Measurements from ENCODE around the gene ZNF200. TPM values are rescaled to one million over a fixed set of nuclear protein-coding genes. Genes with fewer than 3 reads are reported as not detected.

ZNF200 gene
- total and polyA plus RNA-seq, 2 of the 13 experiments (the other 11 are each of a cell fraction or from before 2014, with no cell fraction given): 3.5 to 16.5 TPM

DNA sequence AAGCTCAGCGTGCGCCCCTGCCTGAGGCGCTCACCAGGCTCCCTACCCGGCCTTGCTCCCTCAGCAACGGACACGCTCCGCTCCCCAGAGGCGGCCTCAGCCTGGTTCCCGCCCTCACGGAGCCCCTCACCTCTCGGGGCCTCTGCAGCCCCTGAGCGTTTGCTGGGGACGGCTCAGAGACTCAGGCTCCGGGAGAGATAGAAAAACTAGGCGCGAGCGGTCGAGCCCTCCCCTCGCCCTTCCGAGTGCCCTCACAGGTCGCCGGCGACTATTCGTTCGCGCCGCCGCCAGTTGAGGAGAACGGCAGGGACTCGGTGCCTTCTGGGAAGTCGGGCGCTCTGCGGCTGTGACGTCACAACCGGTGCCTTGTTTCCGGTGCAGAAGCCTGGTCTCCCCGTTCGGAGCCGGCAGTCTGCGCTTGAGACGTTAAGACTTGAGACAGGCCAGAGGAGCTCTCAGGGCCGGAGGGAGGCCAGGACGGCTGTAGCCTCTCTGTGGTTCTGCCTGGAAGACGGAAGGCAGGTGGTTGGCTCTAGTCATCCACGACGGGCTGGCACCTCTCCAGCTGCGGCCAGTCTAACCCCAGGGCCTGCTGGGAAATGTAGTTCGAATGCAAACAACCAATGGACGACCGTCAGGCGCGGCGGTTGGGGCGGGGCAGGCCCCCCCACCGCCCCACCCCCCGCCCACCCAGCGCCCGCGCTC is at the start of gene ZNF200 (continued):
- TF ChIP-seq, protein P1, sequence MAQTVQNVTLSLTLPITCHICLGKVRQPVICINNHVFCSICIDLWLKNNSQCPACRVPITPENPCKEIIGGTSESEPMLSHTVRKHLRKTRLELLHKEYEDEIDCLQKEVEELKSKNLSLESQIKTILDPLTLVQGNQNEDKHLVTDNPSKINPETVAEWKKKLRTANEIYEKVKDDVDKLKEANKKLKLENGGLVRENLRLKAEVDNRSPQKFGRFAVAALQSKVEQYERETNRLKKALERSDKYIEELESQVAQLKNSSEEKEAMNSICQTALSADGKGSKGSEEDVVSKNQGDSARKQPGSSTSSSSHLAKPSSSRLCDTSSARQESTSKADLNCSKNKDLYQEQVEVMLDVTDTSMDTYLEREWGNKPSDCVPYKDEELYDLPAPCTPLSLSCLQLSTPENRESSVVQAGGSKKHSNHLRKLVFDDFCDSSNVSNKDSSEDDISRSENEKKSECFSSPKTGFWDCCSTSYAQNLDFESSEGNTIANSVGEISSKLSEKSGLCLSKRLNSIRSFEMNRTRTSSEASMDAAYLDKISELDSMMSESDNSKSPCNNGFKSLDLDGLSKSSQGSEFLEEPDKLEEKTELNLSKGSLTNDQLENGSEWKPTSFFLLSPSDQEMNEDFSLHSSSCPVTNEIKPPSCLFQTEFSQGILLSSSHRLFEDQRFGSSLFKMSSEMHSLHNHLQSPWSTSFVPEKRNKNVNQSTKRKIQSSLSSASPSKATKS (CRISPR knock-in tag; IDR thresholded peaks at IDR 0.05): no peak
- TF ChIP-seq ZFYVE20 (CRISPR knock-in tag; IDR thresholded peaks at IDR 0.05; ENCODE audit: borderline replicate concordance, low read depth) (no peak), MXD4 (CRISPR knock-in tag; IDR thresholded peaks at IDR 0.05) (no peak; the same call in none of the 2 replicates), ZSCAN21 (CRISPR knock-in tag; IDR thresholded peaks at IDR 0.05; ENCODE audit: borderline replicate concordance) (no peak), GRHL1 (CRISPR knock-in tag; conservative IDR thresholded peaks at IDR 0.05) (no peak), SSRP1 (CRISPR knock-in tag; IDR thresholded peaks at IDR 0.05) (no peak), RFX5 (IDR thresholded peaks at IDR 0.05; ENCODE audit: low read depth, low read length) (peak; percentile 76)
- TF ChIP-seq, protein P2, sequence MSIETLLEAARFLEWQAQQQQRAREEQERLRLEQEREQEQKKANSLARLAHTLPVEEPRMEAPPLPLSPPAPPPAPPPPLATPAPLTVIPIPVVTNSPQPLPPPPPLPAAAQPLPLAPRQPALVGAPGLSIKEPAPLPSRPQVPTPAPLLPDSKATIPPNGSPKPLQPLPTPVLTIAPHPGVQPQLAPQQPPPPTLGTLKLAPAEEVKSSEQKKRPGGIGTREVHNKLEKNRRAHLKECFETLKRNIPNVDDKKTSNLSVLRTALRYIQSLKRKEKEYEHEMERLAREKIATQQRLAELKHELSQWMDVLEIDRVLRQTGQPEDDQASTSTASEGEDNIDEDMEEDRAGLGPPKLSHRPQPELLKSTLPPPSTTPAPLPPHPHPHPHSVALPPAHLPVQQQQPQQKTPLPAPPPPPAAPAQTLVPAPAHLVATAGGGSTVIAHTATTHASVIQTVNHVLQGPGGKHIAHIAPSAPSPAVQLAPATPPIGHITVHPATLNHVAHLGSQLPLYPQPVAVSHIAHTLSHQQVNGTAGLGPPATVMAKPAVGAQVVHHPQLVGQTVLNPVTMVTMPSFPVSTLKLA (IDR thresholded peaks at IDR 0.05): no peak
- TF ChIP-seq, protein P3, sequence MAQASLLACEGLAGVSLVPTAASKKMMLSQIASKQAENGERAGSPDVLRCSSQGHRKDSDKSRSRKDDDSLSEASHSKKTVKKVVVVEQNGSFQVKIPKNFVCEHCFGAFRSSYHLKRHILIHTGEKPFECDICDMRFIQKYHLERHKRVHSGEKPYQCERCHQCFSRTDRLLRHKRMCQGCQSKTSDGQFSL (CRISPR knock-in tag; IDR thresholded peaks at IDR 0.05): peak; percentile 74; the same call in 1 of the 2 replicates
- TF ChIP-seq, protein P4, sequence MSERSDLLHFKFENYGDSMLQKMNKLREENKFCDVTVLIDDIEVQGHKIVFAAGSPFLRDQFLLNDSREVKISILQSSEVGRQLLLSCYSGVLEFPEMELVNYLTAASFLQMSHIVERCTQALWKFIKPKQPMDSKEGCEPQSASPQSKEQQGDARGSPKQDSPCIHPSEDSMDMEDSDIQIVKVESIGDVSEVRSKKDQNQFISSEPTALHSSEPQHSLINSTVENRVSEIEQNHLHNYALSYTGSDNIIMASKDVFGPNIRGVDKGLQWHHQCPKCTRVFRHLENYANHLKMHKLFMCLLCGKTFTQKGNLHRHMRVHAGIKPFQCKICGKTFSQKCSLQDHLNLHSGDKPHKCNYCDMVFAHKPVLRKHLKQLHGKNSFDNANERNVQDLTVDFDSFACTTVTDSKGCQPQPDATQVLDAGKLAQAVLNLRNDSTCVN (CRISPR knock-in tag; IDR thresholded peaks at IDR 0.05; ENCODE audit: borderline replicate concordance): no peak
- TF ChIP-seq, protein P5, sequence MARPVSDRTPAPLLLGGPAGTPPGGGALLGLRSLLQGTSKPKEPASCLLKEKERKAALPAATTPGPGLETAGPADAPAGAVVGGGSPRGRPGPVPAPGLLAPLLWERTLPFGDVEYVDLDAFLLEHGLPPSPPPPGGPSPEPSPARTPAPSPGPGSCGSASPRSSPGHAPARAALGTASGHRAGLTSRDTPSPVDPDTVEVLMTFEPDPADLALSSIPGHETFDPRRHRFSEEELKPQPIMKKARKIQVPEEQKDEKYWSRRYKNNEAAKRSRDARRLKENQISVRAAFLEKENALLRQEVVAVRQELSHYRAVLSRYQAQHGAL (CRISPR knock-in tag; IDR thresholded peaks at IDR 0.05; ENCODE audit: not compliant biosample characterization): no peak
- TF ChIP-seq, protein P6, sequence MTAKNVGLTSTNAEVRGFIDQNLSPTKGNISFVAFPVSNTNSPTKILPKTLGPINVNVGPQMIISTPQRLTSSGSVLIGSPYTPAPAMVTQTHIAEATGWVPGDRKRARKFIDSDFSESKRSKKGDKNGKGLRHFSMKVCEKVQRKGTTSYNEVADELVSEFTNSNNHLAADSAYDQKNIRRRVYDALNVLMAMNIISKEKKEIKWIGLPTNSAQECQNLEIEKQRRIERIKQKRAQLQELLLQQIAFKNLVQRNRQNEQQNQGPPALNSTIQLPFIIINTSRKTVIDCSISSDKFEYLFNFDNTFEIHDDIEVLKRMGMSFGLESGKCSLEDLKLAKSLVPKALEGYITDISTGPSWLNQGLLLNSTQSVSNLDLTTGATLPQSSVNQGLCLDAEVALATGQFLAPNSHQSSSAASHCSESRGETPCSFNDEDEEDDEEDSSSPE (CRISPR knock-in tag; IDR thresholded peaks at IDR 0.05): peak; percentile 88

Data from HepG2 (cell line).